Measurements from ENCODE around the gene LRRC38. TPM values are rescaled to one million over a fixed set of nuclear protein-coding genes. Genes with fewer than 3 reads are reported as not detected.

Gene LRRC38
- total and polyA plus RNA-seq, 2 of the 4 experiments (the other 2 are of a cell fraction), result not detected

GRCh38 chr1:13465515-13465914 lies 48.3 kb downstream of the LRRC38 start:
- no peak overlapping the region for H3K4me2 ChIP-seq (ENCODE audit: low read depth, low read length)
- in situ Hi-C loops (cut with MboI; ENCODE audit: low sequenced_read_pairs) (no loop called here), dilution Hi-C loops (cut with HindIII; ENCODE audit: low sequenced_read_pairs, unreplicated experiment) (no loop called here), intact Hi-C loops (cut with micrococcal nuclease) (no loop called here)
- H3K9ac ChIP-seq (ENCODE audit: low read depth, low read length), result no peak overlapping the region
- no peak overlapping the region for H2BK20ac ChIP-seq (ENCODE audit: low read depth, low read length)
- H2AK9ac ChIP-seq (replicated peaks; ENCODE audit: low read depth, low read length, poor library complexity), result no peak overlapping the region
- no peak overlapping the region for H3K23ac ChIP-seq (ENCODE audit: low read depth, low read length)
- H2BK120ac ChIP-seq (ENCODE audit: low read depth, low read length), result no peak overlapping the region
- H4K8ac ChIP-seq (ENCODE audit: low read depth in 2 of 2, low read length in 2 of 2), result no peak overlapping the region
- ATAC-seq (ENCODE audit: low read depth), result no peak
- H3K4me3 ChIP-seq (ENCODE audit: insufficient read depth, low read depth, low read length), result no peak overlapping the region
- no peak overlapping the region for H2AFZ ChIP-seq (replicated peaks; ENCODE audit: low read length, poor library complexity)
- H2AK5ac ChIP-seq (ENCODE audit: low read depth, low read length), result no peak overlapping the region
- no TSS peak for BruUV-seq (replicated peaks)
- no peak overlapping the region for H3K27ac ChIP-seq (ENCODE audit: insufficient read depth, low read length)
- H3K9me1 ChIP-seq (ENCODE audit: insufficient read depth, low read length), result no peaks in the 10 kb centered on the region
- no peak overlapping the region for H3K18ac ChIP-seq (ENCODE audit: low read depth, low read length)
- H3K4ac ChIP-seq (ENCODE audit: low read depth, low read length), result no peak overlapping the region
- H4K20me1 ChIP-seq (ENCODE audit: insufficient read depth, low read length), result no peaks in the 10 kb centered on the region
- H4K91ac ChIP-seq (ENCODE audit: insufficient read depth, low read depth, low read length), result no peak overlapping the region
- no peak overlapping the region for H3K14ac ChIP-seq (replicated peaks; ENCODE audit: low read depth, low read length)
- no peak overlapping the region for H4K5ac ChIP-seq (ENCODE audit: low read depth, low read length)
- no peak overlapping the region for H2BK15ac ChIP-seq (ENCODE audit: low read depth, low read length)
- WGBS, 2 experiments (ENCODE audit: extremely low coverage in 2 of 2, insufficient read length in 1 of 2), result no CpG with 5 or more reads among the region's 1 CpG
- H3K36me3 ChIP-seq (ENCODE audit: control insufficient read depth, insufficient read depth, low read length), result no peaks in the 10 kb centered on the region
- TF ChIP-seq MAFK (IDR thresholded peaks at IDR 0.05; ENCODE audit: low read depth, low read length) (no peak), CTCF (conservative IDR thresholded peaks at IDR 0.05; ENCODE audit: low read depth, low read length) (no peak), NFE2L2 (IDR thresholded peaks at IDR 0.05; ENCODE audit: low read depth, low read length) (no peak), USF2 (IDR thresholded peaks at IDR 0.05; ENCODE audit: low read depth, low read length) (no peak), RAD21 (IDR thresholded peaks at IDR 0.05; ENCODE audit: low read length) (no peak), MXI1 (IDR thresholded peaks at IDR 0.05; ENCODE audit: borderline replicate concordance, low read depth, low read length) (no peak), RFX5 (IDR thresholded peaks at IDR 0.05; ENCODE audit: low read depth, low read length) (no peak), FOS (IDR thresholded peaks at IDR 0.05; ENCODE audit: low read depth, low read length) (no peak), SMC3 (IDR thresholded peaks at IDR 0.05; ENCODE audit: low read depth, low read length) (no peak), BHLHE40 (IDR thresholded peaks at IDR 0.05; ENCODE audit: low read depth, low read length) (no peak), RCOR1 (IDR thresholded peaks at IDR 0.05; ENCODE audit: insufficient replicate concordance, low read length) (no peak), MAZ (IDR thresholded peaks at IDR 0.05; ENCODE audit: borderline replicate concordance, low read depth, low read length) (no peak), CEBPB (IDR thresholded peaks at IDR 0.05; ENCODE audit: low read depth, low read length) (no peak), CHD1 (IDR thresholded peaks at IDR 0.05; ENCODE audit: low read depth, low read length) (no peak)
- ChIA-PET CTCF (no interaction called here), POLR2A (ENCODE audit: unreplicated experiment) (no interaction called here)
- no peak overlapping the region for H3K56ac ChIP-seq (ENCODE audit: extremely low read depth, insufficient read depth, low read length)
- no peaks in the 10 kb centered on the region for H3K27me3 ChIP-seq (ENCODE audit: control insufficient read depth, insufficient read depth, low read length)
- no peak for DNase-seq
- H2BK5ac ChIP-seq (ENCODE audit: low read depth, low read length, poor library complexity, severe bottlenecking), result no peak overlapping the region
- no peaks in the 10 kb centered on the region for H3K4me1 ChIP-seq (ENCODE audit: control insufficient read depth, insufficient read depth, low read length)
- no peaks in the 10 kb centered on the region for H3K79me1 ChIP-seq (ENCODE audit: low read depth in 1 of 2, low read length in 2 of 2)
- H3K9me3 ChIP-seq (ENCODE audit: control insufficient read depth, insufficient read depth, low read length), result peaks cover 46% of the 10 kb centered on the region
